Kidney glomerular epithelial cell (primary cell): ENCODE results near the gene CNTNAP1.

ENCODE experiments used
- DNase-seq: peaks from one replicate; lab custom pipeline; 2025; lab: John Stamatoyannopoulos, UW

The CNTNAP1 gene

GRCh38 chr17:42685831-42686230, 3.5 kb downstream of the CNTNAP1 start:
- DNase-seq, result no peak

- DNase-seq, result no peak
Observed at GRCh38 chr17:42686520-42687128, 4.3 kb downstream of the CNTNAP1 start.

DNA sequence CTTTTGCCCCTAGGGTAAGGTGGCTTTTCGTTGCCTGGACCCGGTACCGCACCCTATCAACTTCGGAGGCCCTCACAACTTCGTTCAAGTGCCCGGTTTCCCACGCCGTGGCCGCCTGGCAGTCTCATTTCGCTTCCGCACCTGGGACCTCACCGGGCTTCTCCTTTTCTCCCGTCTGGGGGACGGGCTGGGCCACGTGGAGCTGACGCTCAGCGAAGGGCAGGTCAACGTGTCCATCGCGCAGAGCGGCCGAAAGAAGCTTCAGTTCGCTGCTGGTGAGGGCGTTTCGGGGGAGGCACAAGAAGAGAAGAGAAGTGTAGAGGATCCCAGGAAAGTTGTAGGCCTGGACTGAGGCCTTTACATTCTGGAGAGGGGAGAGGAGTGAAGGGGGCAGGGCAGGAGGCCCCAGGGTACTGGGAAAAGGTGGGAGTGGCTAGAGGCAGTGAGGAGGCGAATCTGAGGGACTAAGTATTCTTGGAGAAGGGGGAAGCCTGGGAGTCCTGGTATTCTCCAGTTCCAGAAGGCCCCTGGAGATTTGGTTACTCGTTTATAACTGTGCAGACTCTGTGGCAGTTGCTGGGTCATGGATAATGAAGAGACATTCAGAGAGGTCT, 5.5 kb downstream of the CNTNAP1 start:
- DNase-seq, result no peak

DNA sequence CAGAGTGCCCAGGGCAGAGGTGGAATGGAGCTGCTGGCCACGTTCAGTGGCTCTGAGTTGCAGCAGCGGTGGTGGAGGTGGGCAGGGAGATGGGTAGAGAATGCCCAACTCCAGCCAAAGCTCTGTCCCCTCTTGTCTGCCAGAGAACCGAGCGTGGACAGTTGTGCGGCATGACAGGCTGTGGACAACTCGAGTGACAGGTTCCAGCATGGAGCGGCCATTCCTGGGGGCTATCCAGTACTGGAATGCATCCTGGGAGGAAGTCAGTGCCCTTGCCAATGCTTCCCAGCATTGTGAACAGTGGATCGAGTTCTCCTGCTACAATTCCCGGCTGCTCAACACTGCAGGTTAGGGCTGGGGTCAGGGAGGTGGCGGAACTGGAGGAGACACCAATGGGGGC, 8.3 kb downstream of the CNTNAP1 start:
- no peak for DNase-seq

DNA sequence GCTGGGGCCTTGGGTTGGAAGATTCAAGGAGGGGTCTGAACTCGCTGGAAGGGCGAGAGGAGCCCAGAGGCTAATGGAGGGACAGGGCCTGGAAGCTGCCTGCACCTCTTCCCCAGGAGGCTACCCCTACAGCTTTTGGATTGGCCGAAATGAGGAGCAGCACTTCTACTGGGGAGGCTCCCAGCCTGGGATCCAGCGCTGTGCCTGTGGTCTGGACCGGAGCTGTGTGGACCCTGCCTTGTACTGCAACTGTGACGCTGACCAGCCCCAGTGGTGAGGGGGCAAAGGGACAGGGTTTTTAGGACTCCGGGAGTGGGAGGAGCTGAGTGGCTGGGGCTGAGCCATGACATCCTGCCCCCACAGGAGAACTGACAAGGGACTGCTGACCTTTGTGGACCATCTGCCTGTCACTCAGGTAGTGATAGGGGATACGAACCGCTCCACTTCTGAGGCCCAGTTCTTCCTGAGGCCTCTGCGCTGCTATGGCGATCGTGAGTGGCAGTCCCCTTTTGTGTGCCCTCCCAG, 8.8 kb downstream of the CNTNAP1 start:
- no peak for DNase-seq

- DNase-seq, result no peak
Observed at GRCh38 chr17:42692489-42692888, 10.2 kb downstream of the CNTNAP1 start.

- no peak for DNase-seq
Observed at GRCh38 chr17:42694524-42694923, 12.2 kb downstream of the CNTNAP1 start.

DNA sequence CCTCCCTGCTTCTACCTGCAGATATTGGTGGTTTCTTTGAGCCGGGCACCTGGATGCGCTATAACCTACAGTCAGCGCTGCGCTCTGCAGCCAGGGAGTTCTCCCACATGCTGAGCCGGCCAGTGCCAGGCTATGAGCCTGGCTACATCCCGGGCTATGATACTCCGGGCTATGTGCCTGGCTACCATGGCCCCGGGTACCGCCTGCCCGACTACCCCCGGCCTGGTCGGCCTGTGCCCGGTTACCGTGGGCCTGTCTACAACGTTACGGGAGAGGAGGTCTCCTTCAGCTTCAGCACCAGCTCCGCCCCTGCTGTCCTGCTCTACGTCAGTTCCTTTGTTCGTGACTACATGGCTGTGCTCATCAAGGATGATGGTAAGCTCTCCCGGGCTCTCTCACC, 13.2 kb downstream of the CNTNAP1 start:
- no peak for DNase-seq

DNA sequence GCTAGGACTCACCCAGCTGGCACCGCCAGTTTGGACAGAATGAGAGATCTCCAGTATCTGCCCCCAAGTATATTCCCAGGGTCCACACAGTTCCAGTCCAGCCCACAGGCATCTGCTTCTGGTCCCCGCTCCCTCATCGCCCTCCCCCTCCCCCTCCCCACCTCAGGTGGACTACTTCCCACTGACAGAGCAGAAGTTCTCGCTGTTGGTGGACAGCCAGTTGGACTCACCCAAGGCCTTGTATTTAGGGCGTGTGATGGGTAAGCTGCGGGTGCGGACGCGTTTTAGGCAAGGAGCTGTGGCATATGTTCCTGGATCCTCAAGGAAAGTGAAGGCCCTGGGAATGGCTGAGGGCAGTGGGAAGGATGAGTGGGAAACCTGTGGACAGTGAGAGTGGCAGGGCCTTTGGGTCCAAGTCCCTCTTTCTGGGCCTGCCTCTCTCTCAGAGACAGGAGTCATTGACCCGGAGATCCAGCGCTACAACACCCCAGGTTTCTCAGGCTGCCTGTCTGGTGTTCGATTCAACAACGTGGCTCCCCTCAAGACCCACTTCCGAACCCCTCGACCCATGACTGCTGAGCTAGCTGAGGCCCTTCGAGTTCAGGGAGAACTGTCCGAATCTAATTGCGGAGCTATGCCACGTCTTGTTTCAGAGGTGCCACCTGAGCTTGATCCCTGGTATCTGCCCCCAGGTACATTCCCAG, 14.9 kb downstream of the CNTNAP1 start:
- no peak for DNase-seq

DNA sequence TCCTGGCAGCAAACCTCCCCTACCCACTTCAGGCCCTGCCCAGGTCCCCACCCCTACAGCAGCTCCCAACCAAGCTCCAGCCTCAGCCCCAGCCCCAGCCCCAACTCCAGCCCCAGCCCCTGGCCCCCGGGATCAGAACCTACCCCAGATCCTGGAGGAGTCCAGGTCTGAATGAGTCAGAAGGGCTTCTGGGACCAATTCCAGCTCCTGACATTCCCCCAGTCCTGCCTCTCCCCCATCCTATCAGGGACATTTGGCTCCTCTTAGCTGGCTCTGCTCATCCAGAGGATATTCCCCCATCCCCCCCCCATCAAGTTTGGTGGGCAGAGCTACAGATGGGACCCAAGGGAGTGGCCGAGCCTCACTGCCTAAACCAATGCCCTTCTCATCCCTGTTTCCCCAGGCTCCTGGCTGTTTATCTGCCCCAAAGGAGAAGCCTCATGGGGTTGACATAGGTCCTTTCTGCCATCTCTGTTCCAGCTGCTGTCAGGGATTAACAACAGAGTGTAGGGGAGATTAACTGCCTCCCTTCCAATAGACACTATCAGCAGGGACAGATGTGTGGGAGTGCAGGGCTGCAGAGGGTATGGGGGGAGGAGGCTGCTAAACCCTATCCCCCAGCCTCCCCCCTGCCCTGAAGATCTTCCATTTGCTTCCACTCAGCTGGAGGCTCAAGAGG, 16.5 kb downstream of the CNTNAP1 start:
- no peak for DNase-seq

DNA sequence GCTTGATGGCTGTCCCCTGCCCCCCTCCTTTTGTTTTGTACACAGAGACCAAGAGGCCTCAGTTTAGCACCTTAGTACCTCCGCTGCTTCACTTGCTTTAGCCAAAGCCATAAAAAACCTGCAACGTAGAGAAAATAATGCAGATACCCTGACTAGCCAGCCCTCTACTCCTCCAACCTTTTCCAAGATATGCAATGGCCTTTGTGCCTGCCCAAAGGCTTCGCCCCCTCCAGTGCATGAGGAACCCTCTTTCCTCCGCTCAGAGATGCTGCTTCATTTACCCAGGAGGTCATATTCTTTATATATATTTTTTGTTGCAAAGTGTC, 17.0 kb downstream of the CNTNAP1 start:
- no peak for DNase-seq

GRCh38 chr17:42700586-42701289, 18.4 kb downstream of the CNTNAP1 start:
- DNase-seq, result no peak

GRCh38 chr17:42702446-42702845, 20.1 kb downstream of the CNTNAP1 start:
- DNase-seq, result no peak

DNA sequence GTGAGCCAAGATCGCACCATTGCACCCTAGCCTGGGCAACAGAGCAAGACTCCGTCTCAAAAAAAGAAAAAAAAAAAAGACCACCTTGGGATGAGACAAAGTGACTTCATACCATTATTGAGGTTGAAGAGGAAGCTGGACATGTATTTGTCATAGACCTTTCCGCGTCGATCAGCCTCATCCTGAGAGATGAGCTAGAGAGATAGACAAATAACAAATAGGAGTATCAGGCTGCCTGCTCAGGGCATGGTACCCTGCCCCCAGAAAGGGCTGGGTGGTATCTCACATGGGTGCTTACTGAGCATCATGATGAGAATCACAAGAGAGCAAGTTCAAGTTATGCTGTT, 22.1 kb downstream of the CNTNAP1 start:
- no peak for DNase-seq

DNA sequence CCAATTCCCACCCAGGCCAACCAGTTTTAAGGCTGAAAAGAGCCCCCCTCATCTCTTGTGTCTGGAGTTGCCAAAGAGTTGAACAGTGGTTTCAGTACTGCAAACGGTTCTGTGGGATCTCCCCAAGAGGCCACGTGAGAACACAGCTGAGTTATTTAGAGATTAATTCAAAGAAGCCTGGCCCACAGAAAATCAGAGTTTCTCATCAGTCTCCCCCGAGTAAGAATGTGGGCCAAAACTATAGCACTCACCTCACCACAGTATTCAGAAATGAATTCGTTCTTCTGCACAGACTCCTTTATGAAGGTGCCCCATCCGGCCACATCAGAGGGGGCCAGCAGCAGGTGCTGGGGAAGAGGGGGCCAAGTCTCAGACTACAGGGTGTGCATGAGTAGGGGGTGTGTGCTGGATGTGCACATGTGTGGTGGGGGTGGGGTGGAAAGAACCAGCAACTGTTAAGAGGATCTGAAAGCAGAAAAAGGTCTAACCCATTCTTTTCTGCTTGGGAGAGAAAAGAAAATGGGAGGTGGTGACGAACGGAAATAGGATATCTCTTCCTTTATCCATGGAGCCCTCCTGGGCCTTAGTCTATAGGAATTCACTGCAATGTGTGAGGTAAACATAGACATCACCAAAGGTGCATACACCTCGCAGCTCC, 22.6 kb downstream of the CNTNAP1 start:
- DNase-seq, result no peak

GRCh38 chr17:42706732-42707131, 24.4 kb downstream of the CNTNAP1 start:
- DNase-seq, result no peak

DNA sequence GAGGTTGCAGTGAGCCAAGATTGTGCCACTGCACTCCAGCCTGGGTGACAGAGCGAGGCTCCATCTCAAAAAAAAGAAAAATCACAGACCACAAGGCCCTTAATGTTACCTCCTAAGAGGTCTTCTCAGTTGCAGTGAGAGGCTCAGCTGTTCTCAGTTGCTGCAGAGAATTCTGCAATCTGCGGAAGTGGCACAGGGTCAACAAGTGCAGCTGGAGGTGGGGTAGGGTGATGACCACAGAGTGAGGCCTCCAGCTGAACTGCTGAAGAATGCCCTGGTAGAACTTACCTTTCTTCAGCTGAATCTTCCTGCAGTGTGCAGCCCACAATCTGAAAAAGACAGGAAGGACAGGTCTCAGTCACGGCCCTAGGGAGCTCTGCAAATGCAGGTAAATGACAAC, 26.3 kb downstream of the CNTNAP1 start:
- DNase-seq, result no peak

GRCh38 chr17:42709561-42709960, 27.2 kb downstream of the CNTNAP1 start:
- DNase-seq, result no peak

DNA sequence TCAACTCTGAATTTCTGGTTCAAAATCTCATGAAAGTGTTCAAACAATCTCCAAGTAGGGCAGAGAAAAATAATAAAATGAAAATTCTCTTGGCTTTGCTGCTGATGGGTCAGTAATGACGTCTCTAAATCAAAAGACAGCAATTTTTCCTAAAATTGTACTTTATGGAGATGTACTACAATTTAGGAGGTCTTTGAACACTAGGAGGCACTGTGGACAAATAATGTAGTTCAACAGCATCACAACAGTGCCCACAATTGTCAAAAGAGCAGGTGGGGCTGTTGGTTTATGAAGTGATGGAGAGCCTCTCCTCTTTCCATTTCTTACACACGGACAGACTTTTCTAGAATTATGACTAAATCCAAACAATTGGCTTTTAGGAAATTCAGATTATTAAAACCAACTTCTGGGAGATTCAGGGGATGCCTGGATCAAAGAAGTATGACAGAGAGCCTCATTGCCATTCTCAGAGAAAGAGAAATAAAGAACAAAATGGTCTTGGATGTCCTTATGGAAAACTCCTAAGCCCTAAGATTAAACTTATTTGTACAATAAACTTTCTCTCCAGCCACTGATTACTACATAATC, 38.8 kb downstream of the CNTNAP1 start:
- peak; percentile 59 for DNase-seq

- no peak for DNase-seq
Observed at GRCh38 chr17:42723636-42724035, 41.3 kb downstream of the CNTNAP1 start.

GRCh38 chr17:42725143-42725542, 42.8 kb downstream of the CNTNAP1 start:
- no peak for DNase-seq
